ENCODE data around the gene PARP9.

The PARP9 gene

GRCh38 chr3:122564155-122564912 is at the start of gene PARP9, which contains the start of gene DTX3L:
TSS of gene PARP9 (minus strand) at chr3:122564300. CDS start at chr3:122559620, 4,680 bp downstream.
TSS of gene DTX3L (plus strand) at chr3:122564338. CDS start at chr3:122564427, 89 bp downstream.
- peak; percentile 94 for DNase-seq

DNA sequence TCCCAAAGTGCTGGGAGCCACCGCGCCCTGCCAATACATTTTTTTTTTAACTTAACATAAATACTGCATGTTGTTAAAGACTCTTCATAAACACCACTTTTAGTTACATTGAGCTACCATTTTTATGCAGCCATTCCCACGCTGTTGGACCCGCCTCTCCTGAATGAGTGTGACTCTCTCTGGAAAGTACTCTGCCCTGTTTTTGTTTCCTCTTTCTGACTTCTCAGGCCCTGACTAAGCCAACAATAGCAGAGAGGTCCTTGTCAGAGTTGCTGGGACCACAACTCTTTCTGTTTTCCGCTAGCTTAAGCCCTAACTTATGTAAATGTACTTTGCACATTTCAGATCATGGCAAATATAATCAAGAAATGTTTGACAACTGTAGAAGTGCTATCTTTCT is 48.6 kb upstream of the PARP9 start:
- DNase-seq = peak; percentile 79

DNA sequence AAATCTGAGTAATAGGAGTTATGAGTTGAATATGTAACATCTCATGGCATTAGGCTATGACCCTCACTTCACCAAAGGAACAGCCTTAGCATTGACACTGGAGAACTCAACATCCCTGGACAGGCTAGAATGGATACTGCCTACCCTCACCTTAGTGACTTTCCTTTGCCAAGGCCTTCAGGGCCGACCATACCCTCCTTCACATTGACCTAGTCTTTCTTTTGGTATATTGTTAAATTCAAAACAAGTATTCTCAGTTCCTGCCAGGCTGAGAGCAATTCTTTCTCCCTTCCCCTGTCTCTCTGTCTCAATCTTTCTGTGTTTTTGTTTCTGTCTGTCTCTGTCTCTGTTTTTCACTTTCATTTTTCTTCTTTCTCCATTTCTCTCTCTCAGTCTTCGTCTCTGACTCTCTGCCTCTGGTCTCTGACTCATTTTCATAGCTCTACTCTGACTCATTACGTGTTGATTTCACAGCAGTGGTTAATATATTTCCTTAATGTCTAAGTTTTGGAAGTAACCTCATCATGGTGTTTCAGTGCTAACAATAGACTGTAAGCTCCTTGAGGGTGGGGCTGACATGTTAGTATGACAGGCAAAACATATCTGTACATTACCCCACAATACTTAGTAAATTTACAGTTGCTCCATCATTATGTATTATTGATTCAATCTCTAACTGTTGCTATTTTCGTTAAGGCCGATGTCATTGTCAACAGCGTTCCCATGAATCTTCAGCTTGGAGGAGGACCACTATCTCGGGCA is 45.9 kb upstream of the PARP9 start:
- peak; percentile 97 for DNase-seq

- DNase-seq = peak; percentile 63
These were observed 44.8 kb upstream of the PARP9 start for GRCh38 chr3:122608916-122609315.

DNA sequence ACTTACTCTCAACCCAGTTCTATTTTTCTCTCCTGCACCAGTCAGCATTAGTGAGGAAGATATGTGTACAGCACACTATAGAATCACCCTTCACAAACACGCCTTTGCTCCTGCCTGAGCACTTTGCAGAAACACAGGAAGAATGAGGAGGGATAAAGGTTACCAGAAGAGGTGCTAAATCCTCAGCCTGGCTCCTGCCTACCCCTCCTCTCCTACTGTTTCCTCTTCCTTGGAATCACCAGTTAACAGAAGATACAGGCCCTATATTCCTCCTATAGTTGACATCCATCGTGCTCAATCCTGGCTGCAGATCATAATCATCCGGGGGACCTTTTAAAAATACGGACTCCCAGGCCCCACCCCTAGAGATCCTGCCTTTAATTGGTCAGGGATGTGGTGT is 42.2 kb upstream of the PARP9 start:
- DNase-seq = no peak

DNA sequence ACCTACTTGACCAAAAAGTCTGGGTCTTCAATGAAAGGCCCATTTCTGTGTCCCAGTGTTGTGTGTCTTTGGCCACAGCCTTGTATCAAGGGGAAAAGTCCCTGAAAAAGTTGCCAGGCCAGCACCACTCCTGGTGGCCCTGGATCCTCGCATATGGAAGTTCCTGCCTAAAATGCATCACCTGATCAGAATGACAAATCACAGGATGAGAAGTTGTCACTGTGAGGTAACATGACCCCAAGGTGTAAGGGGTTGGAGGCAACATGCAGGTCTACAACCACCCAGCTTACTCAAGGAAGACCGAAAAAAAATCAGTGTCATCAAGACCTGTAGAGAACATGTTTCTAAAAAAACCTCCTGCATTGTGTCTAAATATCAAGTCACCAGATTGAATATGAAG is 39.0 kb upstream of the PARP9 start:
- DNase-seq = no peak

GRCh38 chr3:122602011-122602710 is 38.1 kb upstream of the PARP9 start:
- DNase-seq = no peak

DNA sequence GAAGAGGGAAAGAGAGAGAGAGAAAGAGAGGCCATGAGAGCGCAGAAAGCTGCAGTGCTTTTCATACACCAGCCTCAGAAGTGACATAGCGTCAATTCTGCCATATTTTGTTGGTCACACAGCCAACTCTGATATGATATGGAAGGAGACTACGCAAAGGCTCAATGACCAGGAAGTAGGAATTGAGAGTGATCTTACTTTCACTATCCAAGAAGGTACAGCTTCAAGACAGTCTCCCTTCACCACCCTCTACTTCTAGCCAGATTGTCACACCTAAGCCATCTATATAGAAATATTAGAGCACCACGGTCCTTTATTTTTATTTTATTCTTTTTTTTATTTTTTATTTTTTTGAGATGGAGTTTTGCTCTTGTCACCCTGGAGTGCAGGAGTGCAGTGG is 34.5 kb upstream of the PARP9 start:
- no peak for DNase-seq

GRCh38 chr3:122598151-122598550 is 34.1 kb upstream of the PARP9 start:
- DNase-seq = no peak

GRCh38 chr3:122594025-122594424 is 29.9 kb upstream of the PARP9 start:
- no peak for DNase-seq

DNA sequence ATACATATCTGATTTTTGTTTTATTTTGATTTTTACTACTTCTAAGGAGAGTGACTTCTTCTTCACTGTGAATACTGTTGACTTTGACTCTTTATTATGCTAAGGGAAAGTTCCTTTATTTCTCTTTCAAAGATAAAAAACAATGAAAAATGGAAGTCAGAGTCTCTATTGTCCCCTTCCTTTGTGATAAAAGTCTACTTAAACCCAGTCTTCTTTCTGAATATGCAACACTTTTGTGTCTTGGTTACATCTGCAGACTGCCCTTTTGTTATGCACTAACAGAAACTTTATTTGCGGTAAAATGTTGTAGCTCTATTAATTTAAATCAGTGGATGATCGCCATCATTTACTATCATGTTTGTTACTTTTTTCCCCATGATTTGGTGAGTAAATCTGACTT is 26.5 kb upstream of the PARP9 start:
- no peak for DNase-seq

- DNase-seq = peak; percentile 57
These were observed 25.2 kb upstream of the PARP9 start for GRCh38 chr3:122589297-122589696.

DNA sequence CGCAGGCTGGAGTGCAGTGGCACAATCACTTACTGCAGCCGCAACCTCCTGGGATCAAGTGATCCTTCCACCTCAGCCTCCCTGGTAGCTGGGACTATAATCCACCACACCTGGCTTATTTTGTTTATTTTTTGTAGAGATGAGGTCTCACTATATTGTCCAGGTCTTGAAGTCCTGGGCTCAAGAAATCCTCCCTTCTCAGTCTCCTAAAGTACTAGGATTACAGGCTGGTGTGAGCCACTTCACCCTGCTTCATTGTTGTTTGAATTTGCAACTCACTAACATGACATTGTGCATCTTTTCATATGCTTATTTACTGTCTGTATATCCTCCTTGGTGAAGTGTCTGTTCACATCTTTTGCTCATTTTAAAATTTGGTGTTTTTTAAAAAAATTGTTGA is 23.5 kb upstream of the PARP9 start:
- DNase-seq = no peak

DNA sequence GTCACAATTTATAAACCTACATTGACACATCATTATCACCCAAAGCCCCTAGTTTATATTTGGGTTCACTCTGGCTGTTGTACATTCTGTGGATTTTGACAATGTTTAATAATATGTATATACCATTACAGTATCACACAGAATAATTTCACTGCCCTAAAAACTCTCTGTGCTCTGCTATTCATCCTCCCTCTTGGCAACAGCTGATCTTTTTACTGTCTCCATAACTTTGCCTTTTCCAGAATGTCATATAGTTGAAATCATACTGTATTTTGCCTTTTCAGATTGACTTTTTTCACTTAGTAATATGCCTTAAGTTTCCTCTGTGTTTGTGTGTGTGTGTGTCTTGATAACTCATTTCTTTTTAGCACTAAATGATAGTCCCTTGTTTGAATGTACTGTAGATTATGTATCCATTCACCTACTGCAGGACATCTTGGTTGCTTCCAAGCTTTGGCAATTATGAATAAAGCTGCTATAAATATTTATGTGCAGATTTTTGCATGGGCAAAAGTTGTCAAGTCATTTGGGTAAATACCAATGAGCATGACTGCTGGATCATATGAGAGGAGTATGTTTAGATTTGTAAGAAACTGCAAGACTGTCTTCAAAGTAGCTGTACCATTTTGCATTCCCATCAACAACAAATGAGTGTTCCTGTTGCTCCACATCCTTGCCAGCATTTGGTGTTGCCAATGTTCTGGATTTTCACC is 22.8 kb upstream of the PARP9 start:
- no peak for DNase-seq

DNA sequence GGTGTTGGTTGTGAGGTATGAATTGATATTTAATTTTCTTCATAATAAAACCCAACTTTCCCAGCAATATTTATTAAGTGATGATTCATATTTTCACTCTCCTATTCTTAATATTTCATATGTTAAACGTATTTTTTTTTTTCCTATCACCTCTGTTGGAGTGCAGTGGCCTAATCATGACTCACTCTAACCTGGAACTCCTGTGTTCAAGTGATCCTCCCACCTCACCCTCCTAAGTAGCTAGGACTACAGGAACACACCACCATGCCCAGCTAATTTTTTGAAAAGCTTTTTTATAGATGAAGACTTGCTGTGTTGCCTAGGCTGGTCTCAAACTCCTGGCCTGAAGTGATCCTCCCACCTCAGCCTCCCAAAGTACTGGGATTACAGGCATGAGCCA is 22.0 kb upstream of the PARP9 start:
- no peak for DNase-seq

GRCh38 chr3:122582390-122582789 is 18.3 kb upstream of the PARP9 start:
- no peak for DNase-seq

- no peak for DNase-seq
These were observed 17.5 kb upstream of the PARP9 start for GRCh38 chr3:122581622-122582021.

- DNase-seq = peak; percentile 23
These were observed 16.4 kb upstream of the PARP9 start for GRCh38 chr3:122580470-122580869.

- peak; percentile 58 for DNase-seq
These were observed 14.1 kb upstream of the PARP9 start for GRCh38 chr3:122578069-122578740.

DNA sequence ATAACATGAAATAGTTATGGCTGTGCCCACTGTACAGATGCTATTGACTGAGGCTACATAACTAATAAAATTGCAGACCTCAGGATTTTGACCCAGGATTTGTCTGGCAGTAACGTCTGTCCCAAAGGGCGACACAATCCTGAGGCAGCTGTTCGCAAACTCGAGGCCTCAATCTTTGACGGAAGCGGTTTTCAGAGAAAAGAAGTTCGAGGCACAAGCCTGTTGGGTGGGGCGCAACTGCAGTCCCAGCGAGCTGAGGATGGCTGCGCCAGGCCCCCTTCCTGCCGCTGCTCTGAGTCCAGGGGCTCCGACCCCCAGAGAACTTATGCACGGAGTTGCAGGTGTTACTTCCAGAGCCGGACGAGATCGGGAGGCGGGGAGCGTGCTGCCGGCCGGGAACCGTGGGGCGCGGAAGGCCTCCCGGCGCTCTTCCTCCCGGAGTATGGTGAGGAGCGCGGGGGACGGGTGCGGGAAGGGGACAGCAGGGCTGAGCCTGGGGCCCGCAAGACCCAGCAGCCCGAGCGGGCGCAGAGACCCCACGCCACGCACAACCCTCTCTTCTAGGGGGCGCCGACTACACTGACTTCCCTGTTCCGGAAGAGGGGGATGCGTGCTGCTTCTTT is 13.4 kb upstream of the PARP9 start, which contains the start of gene PARP15:
TSS of gene PARP15 (plus strand) at position 242 of the 623 bp plus-strand sequence. CDS start at position 260, 18 bp downstream.
- peak; percentile 36 for DNase-seq

GRCh38 chr3:122576174-122576940 is 12.3 kb upstream of the PARP9 start:
- peak; percentile 80 for DNase-seq
